HG02885 (cell line): Measurements from ENCODE around the gene LEMD1.

ENCODE experiments used
- ATAC-seq: cut with Tn5 transposase; IDR thresholded peaks from one replicate; pipeline ENCODE4 v1.9.1; 2021; ENCODE audit warnings: mild to moderate bottlenecking; ENCODE audit not compliant: unreplicated experiment, poor library complexity

The LEMD1 gene, protein sequence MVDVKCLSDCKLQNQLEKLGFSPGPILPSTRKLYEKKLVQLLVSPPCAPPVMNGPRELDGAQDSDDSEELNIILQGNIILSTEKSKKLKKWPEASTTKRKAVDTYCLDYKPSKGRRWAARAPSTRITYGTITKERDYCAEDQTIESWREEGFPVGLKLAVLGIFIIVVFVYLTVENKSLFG

DNA sequence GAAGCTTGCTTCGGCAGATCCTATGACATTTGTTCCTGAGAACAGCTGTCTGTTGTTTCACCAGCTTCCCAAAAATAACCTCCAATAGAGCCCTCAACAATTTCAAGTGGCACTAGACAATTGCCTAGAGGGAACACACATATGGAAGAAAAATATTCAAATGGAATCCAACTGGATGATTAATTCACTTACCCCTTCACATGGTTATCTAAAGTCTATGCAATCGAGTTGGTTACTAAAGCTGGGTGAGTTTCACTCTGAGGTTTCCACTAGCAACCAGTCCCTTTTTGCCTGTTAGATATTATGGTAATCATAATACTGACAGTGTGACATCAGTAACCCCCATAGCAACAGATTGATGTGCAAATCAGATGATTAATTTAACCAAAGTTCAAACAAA lies at the start of gene LEMD1:
LEMD1 (minus strand) TSS at position 259 of the 400 bp plus-strand sequence. CDS start 1,520 bp downstream, outside the sequence.
- no peak for ATAC-seq

DNA sequence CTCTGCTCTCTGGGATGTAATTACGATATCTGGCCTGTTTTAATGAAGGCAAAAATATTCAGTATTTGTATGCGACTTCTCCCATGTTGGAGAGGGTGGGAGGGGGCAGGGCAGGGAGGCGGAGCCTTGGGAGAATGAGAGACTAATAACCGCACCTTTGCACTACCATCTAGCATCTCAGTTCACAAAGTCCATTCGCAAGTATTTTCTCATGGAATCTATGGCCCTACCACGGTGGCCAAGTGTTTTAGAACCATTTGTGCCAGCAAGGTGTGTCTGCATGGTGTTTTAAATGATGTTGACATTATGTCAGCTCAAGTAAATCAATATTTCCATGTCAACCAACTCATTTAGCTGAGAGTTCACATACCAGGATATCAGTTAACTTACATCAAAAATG lies 48.3 kb upstream of the LEMD1 start:
- ATAC-seq: no peak

DNA sequence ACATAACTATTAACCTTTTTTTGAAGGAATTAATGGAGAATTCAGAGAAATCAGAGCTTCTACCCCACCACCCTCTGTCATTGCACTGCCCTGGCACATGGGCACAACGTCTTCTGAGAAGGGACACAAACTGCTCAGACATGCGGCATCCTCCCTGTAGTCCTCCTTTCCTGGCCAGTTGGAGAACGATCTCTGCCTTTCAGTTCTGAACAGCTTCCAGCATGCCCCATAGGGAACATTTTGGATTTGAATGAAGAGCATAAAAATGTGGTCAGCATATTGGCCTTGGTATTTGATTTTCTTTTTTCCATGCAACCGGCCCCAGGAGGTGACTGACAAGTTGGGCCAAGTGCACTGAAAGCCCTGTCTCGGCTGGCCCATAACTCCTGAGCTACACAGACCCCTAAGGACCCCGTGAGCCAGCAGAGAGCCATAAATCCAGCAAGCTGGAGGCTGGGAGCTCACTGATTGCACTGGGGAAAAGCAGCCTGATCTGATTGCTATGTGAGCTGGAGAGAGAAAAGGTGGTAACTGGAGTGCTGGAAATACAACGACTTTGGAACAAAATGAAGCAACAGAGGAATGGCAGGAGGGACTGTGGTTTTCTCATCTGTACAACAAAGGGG lies 44.9 kb upstream of the LEMD1 start:
- ATAC-seq: no peak

DNA sequence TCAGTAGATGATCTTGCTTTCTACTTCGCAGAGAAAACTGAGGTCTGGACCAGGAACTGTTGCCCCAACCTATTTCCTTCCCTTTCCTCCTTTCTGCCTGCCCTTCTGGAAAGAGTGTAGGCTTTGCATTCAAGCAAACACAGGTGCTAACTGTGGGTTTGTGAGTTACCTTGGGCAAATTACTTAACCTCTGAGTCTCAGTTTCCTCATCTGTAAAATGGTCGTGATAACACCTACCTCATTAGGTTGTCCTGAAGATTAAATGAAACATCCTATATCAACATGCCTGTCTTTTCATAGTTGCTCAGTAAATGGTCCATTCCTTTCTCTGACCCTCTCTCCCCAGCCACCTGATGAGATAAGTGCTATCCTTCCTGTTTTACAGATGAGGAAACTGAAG lies 43.5 kb upstream of the LEMD1 start:
- no peak for ATAC-seq

DNA sequence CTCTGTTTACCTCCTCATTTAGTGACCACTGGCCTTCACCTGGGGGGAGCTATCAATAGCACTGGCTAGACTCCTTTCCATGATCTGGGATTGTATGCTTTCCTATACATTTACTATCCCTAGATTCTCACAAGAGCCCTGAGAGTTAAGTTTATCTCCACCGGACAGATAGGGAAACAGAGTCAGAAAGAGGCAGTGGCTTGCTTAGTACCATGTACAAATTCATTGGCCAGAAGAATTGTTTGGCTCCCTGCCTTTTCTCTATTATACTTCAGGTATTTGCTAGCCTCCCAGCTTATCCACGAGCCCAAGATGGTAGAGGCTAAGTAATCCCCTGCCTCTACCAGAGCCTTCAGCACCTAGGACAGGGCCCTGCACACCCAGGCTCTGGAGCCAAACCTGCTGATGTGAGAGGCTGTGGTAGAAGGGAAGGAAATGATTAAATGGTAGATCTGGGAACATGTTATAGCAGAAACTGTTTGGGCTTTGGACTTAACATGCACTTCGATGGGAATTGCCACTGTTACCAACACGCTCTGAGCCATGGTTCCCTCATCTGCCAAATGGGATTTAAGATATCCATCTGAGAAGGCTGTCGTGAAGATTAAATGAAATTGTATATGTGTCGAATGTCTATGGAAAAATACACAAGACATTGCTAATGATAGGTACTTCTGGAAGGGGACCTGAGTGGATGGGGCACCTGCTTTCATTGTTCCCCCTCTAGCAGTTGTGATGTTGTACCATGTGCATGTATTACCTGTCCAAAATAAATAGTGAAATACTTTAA lies 37.1 kb upstream of the LEMD1 start:
- no peak for ATAC-seq

DNA sequence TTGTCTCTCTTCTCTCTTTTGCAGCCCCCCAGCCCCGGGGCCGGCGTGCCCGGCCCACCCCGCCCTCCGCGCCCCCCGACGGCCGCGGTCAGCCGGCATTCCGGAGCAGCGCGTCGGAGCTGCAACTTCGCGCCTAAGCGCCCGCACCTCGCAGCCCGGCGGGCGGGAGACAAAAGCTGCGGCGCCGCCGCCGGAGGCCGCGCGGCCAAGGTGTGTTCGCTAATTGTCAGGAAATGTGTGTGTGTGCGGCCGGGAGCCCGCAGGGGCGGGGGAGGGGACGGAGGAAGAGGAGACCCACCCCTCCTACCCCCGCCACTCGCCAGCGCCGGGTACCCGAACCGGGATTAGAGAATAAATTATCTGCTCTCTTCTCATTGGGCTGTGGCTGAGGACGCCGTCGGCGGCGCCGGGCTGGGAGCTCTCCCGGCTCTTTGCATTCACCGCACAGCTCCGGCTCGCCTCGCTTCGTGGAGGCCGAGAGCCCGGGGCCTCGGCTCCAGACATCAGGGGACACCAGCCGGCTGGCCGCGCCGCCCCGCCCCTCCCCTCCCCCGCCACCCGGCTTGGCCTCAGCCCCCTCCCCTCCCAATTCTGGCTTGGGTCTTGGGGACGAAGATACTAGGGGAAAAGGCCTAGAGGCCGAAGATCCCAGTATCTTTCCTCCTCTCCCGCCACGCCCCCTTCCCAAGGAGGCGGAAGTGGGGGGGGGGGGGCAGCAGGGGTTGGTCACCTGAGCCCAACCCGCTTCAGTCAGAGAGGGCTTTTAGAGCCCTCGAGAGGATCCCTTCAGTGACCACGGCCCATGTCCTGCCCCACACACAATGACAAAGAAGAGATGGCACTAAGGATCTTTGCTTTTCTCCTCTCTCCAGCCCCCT lies 35.3 kb upstream of the LEMD1 start:
- ATAC-seq: no peak

DNA sequence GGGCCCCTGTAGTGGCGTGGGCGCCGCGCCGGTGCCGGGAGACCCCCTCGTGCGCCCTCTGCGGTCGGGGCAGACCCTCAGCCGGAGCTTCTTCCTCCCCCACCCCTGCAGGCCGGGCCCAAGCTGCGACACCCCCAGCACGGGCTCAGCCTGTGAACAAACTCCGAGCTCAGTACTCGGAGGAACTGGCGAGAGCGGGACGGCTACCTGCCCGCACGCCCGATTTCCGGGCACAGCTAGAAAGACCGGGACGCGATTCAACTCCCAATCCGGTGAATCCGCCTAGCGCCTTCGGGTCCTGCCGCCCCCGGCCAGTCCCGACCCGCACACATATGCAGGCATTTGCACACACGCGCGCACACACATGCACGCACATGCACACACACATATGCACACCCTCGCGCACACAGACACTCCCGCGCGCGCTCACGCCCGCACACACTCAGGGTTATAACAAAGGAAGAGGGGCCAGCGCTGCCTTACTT lies 34.6 kb upstream of the LEMD1 start:
- no peak for ATAC-seq

DNA sequence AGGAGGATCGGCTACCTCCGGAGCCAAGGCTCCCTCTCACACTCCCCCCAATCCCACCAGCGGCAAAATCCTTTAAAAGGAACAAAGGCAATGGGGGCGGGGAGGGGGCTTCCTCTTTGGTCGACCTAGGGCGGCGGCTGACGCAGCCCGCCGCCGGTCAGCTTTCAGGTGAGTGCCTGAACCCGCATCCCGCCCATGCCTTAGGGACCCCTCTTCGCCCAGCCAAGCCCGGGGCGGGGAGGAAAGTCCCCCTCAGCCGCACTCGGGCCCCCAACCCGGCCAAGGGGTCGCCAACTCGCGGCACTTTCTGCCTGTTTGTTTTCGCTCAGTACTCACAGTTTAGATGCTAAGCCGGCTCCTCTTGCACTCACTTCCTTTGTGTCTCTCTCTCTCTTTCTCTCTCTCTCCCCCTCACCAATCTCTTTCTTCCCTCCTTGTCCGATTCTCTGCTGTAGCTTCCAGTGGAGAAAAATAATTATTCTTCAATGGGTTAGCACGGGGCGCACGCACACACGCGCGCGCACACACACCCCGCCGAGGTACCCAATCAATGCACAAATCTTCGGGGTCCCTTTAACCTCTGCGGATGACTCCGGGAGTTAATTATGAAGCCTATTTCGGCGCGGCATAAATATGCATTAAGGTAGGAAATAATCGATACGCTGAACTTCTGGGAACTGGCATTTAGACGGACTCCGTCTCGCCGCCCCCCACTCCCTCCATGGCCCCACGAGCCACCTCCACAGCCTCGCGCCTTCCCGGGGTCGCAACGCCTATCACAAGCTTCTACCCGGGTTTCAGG lies 33.9 kb upstream of the LEMD1 start, which contains the start of gene BLACAT1:
BLACAT1 (minus strand) TSS at position 465 of the 802 bp plus-strand sequence.
- ATAC-seq: no peak

DNA sequence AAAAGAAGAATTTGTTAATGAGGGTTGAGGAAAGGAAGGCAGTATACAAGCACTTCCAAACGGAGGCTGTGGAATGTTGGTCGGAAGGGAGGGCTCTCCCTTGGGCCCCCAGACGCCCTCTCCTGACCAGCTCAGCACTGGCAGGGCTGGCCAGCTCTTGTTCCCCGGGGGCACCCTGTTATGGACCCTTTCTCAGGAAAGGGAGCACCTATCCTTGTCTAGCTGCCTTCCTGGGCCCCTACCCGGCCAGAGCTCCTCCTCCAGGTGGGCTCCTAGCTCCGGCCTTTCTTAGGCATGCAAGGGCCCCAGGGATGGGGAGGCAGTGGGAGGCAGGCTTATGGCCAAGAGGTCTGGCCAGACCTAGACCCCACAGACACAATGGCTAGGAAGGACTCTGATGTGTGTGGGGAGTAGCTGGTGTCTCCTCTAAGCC lies 33.1 kb upstream of the LEMD1 start:
- no peak for ATAC-seq

DNA sequence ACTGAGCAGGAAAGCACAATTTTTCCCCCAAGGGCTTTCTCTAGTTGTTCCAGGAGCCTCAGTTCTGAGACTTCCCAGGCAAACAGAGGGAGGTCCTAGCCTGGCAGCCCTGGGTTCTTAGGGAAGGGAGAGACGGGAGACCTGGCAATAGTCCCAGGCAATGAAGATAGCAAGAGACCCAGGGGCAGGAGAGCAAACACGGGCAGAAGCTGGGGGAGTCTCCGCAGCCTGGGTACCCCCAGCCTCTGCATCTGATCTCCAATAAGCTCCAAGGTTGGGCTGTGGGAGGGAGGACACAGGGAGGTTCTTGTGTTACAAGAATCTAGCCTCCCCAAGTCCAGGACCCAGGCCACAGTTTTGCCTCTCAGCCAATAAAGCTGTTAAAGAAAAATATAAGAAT lies 31.6 kb upstream of the LEMD1 start:
- no peak for ATAC-seq

DNA sequence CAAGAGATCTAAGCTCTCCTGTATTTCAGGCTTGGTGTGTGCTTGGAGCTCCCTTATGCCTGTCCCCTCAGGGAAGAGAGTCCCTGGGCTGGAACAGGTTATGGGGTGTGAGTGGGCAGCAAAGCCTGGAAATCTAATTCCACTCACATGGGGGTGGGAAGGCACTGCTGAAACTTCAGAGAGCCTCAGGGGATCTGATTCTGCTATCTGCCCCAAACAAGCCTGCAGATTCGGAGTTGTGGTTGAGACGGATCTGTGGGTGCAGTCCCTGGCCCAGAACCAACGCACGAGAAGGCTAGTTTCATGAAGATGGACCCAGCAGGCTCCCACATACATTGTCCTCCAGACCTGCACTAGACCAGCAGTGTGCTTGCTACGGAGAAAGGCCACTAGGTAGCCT lies 31.1 kb upstream of the LEMD1 start:
- ATAC-seq: no peak

DNA sequence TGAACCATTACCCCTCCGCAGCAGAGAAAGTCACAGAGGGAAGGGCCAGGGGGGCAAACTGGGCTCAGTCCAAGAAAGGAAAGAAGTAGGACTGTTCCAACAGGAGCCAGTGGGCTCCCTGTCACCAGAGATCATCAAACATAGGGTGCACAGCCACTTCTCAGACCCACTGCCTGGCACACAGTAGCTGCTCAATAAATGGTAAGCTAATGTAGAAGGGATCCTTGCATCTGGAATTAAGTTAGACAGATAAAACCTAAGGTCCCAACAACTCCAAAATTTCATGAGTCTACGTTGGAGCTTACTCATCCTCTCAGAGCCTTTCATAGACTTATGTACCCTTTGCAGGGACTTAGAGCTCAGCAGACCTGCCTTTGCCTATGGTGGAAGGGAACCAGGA lies 30.5 kb upstream of the LEMD1 start:
- ATAC-seq: no peak

DNA sequence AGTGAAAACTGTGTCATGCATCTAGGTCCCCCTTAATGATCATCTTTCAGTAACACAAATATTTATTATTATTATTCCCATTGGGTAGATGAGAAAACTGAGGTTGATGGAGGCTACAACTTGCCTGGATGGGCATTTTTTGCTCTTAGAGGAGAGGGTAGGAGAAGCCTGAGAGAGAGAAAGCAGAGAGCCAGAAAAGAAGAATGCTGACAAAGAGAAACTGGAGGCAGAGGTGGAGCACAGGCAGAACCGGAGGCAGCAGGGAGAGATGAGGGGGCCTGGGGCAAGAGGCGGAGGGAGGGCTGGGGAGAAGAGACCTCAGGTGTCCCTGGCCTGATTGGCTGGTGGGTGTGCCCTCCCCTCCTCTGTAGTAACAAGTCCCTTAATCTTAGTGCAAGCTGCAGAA lies 29.9 kb upstream of the LEMD1 start:
- no peak for ATAC-seq

DNA sequence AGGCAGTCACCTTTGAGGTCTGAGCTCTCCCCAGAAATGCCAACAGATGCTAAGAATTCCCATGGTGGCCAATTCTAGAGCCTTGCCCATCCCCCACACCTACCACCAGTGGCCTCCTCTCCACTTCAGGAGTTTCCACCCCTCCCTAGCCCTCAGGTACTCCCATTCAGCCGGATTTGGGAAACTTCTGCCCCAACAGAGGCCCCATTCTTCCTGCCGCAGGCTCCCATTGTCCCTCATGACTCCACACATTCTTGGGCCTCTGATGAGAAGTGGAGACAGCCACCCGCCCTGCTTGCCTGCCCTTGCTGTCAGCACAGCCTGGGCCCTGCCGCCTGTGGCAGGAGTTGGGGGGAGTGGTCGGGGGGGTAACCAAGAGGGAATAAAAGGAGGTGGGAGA lies 29.3 kb upstream of the LEMD1 start:
- ATAC-seq: no peak

DNA sequence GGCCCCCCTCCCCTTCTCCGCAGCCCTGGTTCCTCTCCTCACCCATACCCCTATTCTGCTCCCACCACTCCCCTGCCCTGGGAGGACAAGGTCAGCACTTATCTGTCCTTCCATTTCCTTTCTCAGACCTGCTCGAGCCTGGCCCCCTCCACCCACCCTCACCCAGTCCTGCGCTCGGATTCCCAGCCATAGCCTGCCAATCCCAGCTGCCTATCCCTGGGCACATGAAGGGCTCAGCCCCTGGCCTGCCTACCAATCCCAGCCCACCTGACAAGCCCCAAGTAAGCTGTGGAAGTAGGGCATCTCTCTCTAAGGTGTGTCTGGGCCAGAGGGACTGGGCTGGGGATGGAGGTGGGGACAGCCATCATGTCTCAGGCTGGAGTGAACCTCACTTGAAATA lies 28.6 kb upstream of the LEMD1 start:
- no peak for ATAC-seq

DNA sequence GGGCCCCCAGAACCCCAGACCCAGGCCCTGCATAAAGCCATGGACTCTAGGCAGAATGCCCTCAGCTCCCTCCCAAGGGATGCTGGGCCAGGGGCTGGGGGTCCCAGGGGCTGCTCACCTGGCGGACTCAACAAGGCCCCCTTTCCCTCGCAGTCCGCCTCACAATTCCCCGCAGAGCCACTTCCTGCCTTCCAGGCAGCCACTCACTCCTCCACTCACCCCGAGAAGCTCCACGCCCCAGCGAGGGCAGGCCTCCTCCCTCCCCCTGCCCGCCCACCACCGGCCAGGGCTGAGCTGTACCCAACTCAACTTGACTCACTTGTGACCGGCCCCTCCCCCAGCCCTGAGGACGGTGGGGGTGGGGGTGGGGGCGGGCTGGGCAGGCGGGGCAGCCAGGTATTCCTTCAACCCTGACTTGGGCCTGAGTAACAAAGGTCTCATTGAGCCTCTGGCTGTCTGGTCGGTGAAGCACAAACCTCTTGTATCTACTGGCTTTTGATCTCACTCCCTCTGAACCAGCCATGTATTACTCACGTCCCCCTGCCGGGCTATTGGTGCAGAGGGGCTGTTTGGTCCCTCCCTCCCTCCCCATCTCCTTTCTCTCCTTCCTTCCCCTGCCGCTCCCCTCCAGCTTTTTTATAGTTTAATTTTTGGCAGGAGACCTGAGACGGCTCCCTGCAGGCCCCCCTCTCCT lies 28.0 kb upstream of the LEMD1 start:
- no peak for ATAC-seq

DNA sequence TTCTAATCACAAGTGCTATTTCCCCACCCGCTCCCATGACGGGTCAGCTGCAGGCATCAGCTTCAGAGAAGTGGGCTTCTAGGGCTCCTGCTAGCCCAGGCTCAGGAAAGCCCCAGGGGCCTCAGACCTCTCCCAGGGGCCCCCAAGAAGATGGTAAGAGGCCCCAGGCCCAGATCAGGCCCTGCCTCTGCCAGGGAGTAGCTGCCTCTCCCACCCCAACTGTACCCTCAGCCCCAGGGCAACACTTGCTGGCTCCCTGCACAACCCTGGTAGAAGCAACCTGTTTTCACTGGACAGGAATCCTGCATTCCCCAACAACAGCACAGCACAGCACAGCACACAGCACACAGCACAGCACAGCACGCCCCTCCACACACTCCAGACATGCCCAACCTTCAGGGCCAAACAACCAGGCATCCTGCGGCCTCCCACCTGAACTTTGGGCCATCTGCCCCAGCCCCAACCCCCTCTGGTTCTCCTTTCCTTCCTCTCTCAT lies 27.4 kb upstream of the LEMD1 start:
- no peak for ATAC-seq

DNA sequence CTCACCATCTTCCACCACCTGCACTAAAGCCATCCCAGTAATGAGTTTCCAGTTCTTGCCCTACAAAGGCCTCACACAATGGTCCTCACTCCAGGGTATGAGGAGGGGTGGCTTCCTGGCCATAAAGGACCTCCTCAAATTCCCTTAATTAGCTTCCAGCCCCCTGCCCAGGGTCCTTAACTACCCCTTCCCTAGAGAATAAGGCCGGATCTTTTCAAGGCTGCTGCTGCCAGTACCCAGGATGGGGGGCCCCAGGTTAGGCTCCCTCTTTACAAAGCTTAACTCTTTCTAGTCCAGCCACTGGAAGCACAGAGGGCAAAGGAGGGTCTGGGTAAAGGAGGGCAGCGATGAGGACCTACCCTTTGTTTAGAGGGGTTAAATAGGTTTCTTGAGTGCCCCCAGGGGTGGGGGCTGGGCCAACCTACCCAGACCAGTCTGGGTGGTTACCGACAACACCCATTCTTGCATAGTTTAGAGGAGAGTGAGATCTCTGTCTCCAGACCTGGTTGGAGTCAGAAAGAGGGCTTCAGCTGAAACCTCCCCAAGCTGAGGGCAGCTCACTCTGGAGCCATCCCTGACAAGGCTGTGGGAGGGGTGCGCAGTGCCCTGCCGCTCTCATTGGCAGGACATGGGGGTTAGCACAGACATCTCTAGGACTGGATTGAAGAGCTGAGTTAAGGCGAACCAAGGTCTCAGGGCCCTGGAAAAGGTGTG lies 26.8 kb upstream of the LEMD1 start:
- ATAC-seq: no peak
